Measurements from ENCODE around the gene ZIC5. TPM values are rescaled to one million over a fixed set of nuclear protein-coding genes. Genes with fewer than 3 reads are reported as not detected.

ZIC5 gene
- total and polyA plus RNA-seq, 2 of the 13 experiments (the other 11 are each of a cell fraction or from before 2014, with no cell fraction given) = 0.02 to 0.07 TPM

DNA sequence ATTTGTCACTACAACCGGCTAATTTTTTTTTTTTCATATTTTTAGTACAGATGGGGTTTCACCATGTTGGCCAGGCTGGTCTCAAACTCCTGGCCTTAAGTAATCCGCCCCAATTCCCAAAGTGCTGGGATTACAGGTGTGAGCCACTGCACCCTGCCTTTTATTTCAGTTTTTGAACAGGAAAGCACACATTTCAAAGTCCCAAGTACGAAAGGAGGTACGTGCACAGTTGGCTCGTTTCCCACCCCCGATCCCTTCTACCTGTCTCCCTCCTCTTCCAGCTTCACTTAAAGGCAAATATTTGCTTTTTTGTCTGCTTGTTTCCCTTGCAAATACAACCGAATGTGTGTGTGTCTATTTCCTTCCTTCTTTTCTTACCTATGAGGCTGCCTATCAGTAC is 30.5 kb downstream of the ZIC5 start (continued):
- TF ChIP-seq, protein P1, sequence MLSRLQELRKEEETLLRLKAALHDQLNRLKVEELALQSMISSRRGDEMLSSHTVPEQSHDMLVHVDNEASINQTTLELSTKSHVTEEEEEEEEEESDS (CRISPR knock-in tag; IDR thresholded peaks at IDR 0.05; ENCODE audit: borderline replicate concordance) = no peak
- TF ChIP-seq, protein P2, sequence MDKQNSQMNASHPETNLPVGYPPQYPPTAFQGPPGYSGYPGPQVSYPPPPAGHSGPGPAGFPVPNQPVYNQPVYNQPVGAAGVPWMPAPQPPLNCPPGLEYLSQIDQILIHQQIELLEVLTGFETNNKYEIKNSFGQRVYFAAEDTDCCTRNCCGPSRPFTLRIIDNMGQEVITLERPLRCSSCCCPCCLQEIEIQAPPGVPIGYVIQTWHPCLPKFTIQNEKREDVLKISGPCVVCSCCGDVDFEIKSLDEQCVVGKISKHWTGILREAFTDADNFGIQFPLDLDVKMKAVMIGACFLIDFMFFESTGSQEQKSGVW (CRISPR knock-in tag; IDR thresholded peaks at IDR 0.05; ENCODE audit: borderline replicate concordance) = no peak
- TF ChIP-seq, protein P3, sequence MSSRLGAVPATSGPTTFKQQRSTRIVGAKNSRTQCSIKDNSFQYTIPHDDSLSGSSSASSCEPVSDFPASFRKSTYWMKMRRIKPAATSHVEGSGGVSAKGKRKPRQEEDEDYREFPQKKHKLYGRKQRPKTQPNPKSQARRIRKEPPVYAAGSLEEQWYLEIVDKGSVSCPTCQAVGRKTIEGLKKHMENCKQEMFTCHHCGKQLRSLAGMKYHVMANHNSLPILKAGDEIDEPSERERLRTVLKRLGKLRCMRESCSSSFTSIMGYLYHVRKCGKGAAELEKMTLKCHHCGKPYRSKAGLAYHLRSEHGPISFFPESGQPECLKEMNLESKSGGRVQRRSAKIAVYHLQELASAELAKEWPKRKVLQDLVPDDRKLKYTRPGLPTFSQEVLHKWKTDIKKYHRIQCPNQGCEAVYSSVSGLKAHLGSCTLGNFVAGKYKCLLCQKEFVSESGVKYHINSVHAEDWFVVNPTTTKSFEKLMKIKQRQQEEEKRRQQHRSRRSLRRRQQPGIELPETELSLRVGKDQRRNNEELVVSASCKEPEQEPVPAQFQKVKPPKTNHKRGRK (CRISPR knock-in tag; IDR thresholded peaks at IDR 0.05) = no peak
- no peak for TF ChIP-seq ZNF782 (CRISPR knock-in tag; IDR thresholded peaks at IDR 0.05; ENCODE audit: borderline replicate concordance)
- no peak for TF ChIP-seq YY1 (IDR thresholded peaks at IDR 0.05; ENCODE audit: insufficient read depth, insufficient replicate concordance, low read depth, low read length)
- peak; percentile 69; the same call in 1 of the 2 replicates for TF ChIP-seq RBAK (CRISPR knock-in tag; IDR thresholded peaks at IDR 0.05)
- no peak for TF ChIP-seq ASH2L (IDR thresholded peaks at IDR 0.05; ENCODE audit: insufficient read length, low read depth, low read length)
- TF ChIP-seq PRMT3 (CRISPR knock-in tag; IDR thresholded peaks at IDR 0.05; ENCODE audit: borderline replicate concordance, low read depth) = no peak
- TF ChIP-seq STAG1 (CRISPR knock-in tag; IDR thresholded peaks at IDR 0.05) = peak; percentile 23
- TF ChIP-seq ATF5 (CRISPR knock-in tag; IDR thresholded peaks at IDR 0.05; ENCODE audit: low read depth) = no peak
- TF ChIP-seq ZNF350 (CRISPR knock-in tag; IDR thresholded peaks at IDR 0.05; ENCODE audit: borderline replicate concordance, low read depth) = no peak
- peak; percentile 63; the same call in 1 of the 2 replicates for TF ChIP-seq ARNTL (CRISPR knock-in tag; IDR thresholded peaks at IDR 0.05)
- TF ChIP-seq U2AF2 (IDR thresholded peaks at IDR 0.05; ENCODE audit: low read depth, low read length) = no peak
- peak; percentile 71 for TF ChIP-seq RARA (CRISPR knock-in tag; IDR thresholded peaks at IDR 0.05)
- no peak for TF ChIP-seq DDIT3 (CRISPR knock-in tag; IDR thresholded peaks at IDR 0.05)
- no peak for TF ChIP-seq SOX6 (IDR thresholded peaks at IDR 0.05)
- peak; percentile 84 for TF ChIP-seq SOX6 (CRISPR knock-in tag; IDR thresholded peaks at IDR 0.05)
- TF ChIP-seq ZEB1 (IDR thresholded peaks at IDR 0.05; ENCODE audit: insufficient replicate concordance, low read depth) = peak; percentile 95
- no peak for TF ChIP-seq ZNF432 (CRISPR knock-in tag; IDR thresholded peaks at IDR 0.05; ENCODE audit: borderline replicate concordance)
- no peak for TF ChIP-seq ZNF737 (CRISPR knock-in tag; IDR thresholded peaks at IDR 0.05; ENCODE audit: borderline replicate concordance)
- no peak for TF ChIP-seq SP2 (CRISPR knock-in tag; IDR thresholded peaks at IDR 0.05)
- TF ChIP-seq ZFP91 (CRISPR knock-in tag; IDR thresholded peaks at IDR 0.05; ENCODE audit: borderline replicate concordance) = no peak
- no peak for TF ChIP-seq AKAP8 (CRISPR knock-in tag; IDR thresholded peaks at IDR 0.05)
- TF ChIP-seq NFIC (IDR thresholded peaks at IDR 0.05; ENCODE audit: low read length) = peak; percentile 81; the same call in 1 of the 2 replicates
- TF ChIP-seq HCFC1 (IDR thresholded peaks at IDR 0.05; ENCODE audit: low read depth, low read length) = no peak
- no peak for TF ChIP-seq NAIF1 (CRISPR knock-in tag; IDR thresholded peaks at IDR 0.05; ENCODE audit: borderline replicate concordance)
